Measurements from ENCODE around the gene SNX7. TPM values are rescaled to one million over a fixed set of nuclear protein-coding genes. Genes with fewer than 3 reads are reported as not detected.

SNX7 gene, protein sequence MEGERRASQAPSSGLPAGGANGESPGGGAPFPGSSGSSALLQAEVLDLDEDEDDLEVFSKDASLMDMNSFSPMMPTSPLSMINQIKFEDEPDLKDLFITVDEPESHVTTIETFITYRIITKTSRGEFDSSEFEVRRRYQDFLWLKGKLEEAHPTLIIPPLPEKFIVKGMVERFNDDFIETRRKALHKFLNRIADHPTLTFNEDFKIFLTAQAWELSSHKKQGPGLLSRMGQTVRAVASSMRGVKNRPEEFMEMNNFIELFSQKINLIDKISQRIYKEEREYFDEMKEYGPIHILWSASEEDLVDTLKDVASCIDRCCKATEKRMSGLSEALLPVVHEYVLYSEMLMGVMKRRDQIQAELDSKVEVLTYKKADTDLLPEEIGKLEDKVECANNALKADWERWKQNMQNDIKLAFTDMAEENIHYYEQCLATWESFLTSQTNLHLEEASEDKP
- 44.3 TPM for polyA plus RNA-seq (2013, experiment 1 of 2; ENCODE audit: insufficient read length)
- polyA plus RNA-seq (2013, experiment 2 of 2; ENCODE audit: insufficient read length): 40.6 TPM

DNA sequence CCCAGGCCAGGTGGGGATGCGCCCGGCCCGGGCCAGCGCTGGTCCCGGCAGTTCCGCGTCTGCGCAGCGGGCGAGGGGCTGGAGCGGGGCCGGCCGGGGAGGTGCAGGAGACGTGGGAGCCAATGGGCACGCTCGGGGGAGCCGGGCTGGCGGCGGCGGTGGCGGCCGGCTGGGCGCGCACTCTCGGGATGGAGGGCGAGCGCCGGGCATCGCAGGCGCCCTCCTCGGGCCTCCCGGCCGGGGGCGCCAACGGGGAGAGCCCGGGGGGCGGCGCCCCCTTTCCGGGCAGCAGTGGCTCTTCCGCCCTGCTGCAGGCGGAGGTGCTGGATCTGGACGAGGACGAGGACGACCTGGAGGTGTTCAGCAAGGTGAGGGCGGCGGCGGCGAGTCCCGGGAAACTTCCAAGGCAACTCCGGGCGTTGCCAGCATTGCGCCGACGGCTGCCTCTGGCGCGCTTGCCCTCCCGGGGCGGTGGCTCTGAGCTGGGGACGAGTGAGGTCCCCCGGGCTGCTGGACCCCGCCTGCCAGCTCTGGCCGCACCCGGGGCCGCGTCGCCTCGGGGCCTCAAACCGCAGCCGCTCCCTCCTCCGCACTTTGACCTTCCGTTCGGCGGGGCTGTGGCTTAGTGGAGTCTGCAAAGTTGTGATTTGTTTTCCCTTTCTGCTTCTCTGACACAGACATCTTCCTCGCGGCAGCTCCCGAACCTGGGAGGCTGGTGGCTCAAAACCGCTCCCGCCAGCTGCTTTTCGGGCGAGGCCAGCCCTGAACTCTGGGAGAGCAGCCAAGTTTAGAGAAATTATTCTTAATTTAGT is at the start of gene SNX7:
Gene SNX7 (plus strand): TSS at position 178 of the 812 bp plus-strand sequence. CDS start 11 bp downstream, at position 189.
- DNase-seq: peak; percentile 82

GRCh38 chr1:98637316-98637715 is 24.2 kb upstream of the SNX7 start:
- no peak for DNase-seq

- DNase-seq: no peak
Measured at GRCh38 chr1:98638185-98638584, 23.3 kb upstream of the SNX7 start.

DNA sequence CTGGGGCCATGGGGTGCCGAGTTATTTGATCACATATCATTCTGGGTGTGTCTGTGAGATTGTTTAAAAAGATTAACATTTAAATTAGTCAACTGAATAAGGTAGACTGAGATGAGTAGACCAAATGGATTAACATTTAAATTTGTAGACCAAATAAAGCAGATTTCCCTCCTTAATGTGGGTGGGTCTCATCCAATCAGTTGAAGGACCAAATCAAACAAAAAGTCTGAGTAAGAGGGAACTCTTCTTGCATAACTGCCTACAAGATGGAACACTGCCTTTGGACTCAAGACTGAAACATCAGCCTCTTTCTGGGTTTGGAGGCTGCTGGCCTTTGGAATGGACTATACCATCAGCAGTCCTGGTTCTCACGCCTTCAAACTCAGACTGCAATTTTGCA is 17.0 kb upstream of the SNX7 start:
- DNase-seq: no peak

DNA sequence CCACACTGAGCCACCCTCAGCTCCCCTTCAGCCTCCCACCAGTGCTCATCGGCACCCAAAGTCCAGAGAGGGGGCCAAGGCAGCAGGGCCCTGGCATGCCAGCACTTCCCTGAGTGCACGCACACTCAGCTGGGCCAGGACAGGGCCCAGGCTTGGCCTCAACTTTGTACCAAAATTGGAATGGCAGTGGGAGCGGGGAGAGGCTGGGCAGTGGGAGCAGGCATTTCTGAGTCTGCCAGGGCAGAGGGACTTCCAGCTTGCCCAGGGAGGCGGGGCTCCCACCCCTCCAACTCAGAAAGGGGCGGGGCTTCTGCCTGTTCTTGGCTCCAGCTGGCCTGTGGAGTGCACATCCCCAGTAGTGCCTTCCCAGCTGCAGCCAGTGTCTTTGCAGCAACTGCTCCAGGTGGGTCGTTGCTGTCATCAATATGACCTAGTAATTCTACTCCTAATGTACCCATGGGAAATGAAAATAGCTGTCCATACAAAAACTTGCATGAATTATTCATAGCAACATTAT is 10.3 kb upstream of the SNX7 start:
- no peak for DNase-seq

DNA sequence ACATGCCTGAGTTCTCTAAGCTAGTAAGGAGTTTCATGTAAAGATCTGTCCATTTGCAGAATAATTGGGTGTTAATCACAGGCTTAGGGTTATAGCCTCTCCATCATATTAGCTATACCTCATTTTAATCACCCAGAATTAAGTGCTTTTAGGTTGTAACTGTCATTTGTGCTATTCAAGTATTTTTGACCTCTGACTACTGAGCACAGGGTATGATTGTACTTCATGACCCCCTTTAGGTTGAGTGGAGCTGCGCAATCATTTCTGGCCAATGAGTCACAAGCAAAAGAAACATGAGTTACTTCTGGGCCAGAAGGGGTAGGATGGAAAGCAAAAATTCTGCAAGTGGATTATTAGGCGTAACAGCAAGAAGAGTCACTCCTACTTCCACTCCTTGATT is 8.4 kb upstream of the SNX7 start:
- DNase-seq: peak; percentile 34

- no peak for DNase-seq
Measured at GRCh38 chr1:98659879-98660278, 1.6 kb upstream of the SNX7 start.

DNA sequence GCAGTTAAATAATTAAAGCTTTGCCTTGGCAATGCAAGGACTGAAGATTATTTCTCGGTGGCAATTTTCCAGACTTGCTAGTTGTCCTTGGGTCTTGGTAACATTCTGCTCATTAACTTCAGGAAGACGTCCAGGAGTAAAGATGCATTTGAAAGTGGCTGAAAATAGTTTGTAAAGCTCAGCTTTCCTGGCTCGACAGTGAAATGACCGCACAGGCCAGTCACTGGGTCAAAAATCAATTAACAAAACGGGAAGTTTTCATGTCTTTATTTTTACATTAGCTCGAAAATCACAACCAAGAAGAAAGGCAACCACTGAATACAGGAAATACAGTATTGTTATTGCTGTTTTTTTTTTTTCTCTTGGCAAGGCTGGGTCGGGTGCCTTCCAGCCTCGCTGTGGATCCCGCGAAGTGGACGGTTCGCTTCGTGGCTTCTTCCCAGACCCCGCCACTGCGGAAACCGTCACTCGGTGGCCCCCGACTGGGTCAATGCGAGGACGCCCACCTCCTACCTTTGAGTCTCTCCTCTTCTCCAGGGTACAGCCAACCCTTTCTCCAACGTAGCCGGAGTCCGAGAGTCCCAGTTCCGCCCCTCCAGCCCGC is 479 bp upstream of the SNX7 start:
- no peak for DNase-seq

GRCh38 chr1:98662356-98662670 is 792 bp downstream of the SNX7 start:
- DNase-seq: no peak

GRCh38 chr1:98668733-98669132 is 7.2 kb downstream of the SNX7 start:
- peak; percentile 52 for DNase-seq

DNA sequence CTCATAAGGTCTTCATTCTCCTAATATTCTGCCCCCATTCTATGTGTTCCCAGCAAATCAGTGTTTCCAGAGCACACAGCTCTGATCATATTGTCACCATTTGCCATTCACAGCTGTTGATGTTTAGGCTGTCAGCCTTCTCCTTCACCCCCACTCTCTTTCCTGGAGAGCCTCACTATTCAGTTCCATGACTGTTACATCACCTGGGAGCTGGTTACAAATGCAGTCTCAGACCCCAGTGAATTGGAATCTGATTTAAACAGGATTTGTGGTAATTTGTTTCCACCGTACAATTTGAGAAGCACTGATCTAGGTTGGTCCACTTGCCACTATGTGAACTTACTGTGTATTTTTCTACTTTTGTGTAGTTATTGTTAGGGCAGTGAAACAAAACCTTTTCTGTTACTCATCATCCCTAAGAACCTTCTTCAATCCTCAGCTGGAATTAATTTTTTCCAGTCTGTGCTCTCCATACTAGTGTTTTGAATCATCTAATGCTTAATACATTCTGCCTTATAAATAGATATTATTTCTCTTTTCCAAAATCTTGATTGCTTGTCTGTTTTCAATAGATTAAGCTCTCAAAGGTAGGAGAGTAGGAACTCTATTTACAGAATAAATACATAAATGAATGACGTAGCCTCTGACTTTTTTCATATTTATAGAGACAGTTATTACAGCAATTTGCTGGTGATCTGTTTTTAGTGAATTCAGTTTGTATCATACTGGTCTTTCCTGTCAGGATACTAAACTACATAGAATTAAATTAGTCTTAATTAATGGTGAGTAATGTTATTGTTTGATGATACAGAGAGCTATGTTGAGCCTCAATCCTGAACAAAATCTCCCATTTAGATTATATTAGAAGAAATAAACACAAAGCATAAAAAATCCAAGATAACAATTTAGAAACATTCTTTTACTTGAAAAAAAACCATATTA is 8.1 kb downstream of the SNX7 start:
- DNase-seq: peak; percentile 52

- no peak for DNase-seq
Measured at GRCh38 chr1:98672189-98672588, 10.7 kb downstream of the SNX7 start.

GRCh38 chr1:98674075-98674781 is 12.7 kb downstream of the SNX7 start:
- no peak for DNase-seq

- DNase-seq: no peak
Measured at GRCh38 chr1:98675282-98675681, 13.8 kb downstream of the SNX7 start.

GRCh38 chr1:98677288-98677687 is 15.8 kb downstream of the SNX7 start:
- DNase-seq: peak; percentile 53

- DNase-seq: no peak
Measured at GRCh38 chr1:98681812-98682211, 20.3 kb downstream of the SNX7 start.

GRCh38 chr1:98688110-98688739 is 26.7 kb downstream of the SNX7 start:
- DNase-seq: no peak

DNA sequence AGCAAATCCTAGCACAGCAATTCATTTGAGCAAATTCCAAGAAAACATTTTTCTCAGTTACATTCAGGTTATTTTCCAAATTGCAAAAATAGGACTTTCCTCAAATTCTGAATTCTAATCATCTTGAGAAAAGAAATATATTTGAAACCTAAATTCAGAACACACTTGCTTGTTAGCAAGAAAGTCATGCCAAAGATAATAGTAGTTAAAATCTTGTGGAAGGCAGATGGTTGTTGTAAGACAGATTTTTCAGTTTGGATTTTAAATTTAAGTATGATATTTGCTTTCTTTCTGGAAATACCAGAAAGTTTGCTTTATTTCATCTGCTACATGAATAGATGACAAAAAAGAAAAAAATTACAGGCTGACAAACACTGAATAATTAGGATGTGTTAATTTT is 29.1 kb downstream of the SNX7 start:
- DNase-seq: no peak

DNA sequence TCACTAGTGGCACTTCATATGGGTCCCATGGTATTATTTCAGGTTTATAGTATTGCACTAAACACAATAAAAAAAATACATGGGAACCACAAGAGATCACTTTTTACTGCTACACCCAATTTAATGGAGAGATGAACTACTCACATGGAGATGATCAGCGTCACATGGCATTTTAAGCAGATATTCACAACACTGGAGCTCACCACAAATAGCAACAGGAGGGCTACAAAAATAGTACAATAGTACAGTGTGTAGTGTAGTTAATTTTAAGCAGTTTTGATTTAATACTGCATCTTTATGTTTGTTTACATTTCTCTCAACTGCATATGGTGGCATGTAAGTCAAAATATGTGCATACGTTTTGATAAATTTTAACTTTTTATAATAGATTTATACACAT is 31.0 kb downstream of the SNX7 start:
- DNase-seq: no peak

DNA sequence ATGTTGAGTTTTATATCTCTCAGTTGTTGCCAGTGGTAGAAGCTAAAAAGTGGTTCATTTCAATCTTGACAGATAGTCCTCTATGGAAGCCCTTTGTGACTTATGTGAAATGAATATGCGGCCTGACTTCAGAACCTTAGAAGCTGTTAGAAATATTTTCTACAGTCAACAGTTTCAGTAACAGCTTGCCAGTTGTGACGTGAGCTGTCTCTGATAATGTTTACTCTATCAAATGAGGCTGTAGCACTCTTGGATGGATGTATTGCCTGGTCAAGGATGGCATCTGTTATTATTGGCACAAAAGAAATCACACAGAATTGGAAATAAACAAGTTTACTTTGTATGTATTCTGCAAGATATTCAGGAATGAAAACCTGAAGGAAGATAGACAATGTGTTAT is 31.9 kb downstream of the SNX7 start:
- no peak for DNase-seq

DNA sequence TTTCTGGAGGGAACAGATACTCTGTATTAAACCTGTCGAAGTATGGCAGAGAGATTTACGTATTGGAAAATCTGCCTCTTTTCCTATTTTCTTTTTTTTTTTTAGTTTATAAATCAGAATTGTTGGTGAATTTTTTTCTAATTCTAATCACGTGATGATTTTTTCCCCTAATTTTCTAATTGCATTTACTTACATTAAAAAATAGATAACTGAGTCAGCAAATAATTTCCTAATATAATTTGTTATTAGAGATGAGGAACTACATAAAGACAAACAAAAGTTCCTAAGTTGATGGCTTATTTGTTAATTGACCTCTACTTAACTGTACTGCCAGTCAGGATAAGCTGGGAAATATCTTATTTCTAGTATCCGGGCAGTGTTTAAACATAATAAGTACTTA is 34.6 kb downstream of the SNX7 start:
- no peak for DNase-seq
